Prostate gland (tissue), 2 donors: Measurements from ENCODE around the gene APPL2.

ENCODE experiments used
- CTCF ChIP-seq, 4 experiments: fragments of 200-600 bp in 2 of 4; fragments of 450-650 bp in 2 of 4; sonication (generic) in 2 of 4; IDR thresholded peaks; 1 replicate in 3 of 4; 2 replicates in 1 of 4; pipeline ENCODE4 v1.5.1; 2016 to 2019; ENCODE audit warnings: antibody characterized with exemption in 4 of 4, mild to moderate bottlenecking in 2 of 4, moderate library complexity in 2 of 4
- POLR2A ChIP-seq: fragments of 450-650 bp; IDR thresholded peaks from one replicate; pipeline ENCODE4 v1.6.1; 2016; ENCODE audit warnings: antibody characterized with exemption, mild to moderate bottlenecking
- POLR2AphosphoS5 ChIP-seq: sonication (generic); formaldehyde crosslinking; IDR thresholded peaks from one replicate; pipeline ENCODE4 v1.6.1; 2017; ENCODE audit warnings: antibody characterized with exemption

- TF ChIP-seq CTCF (IDR thresholded peaks at IDR 0.05) (peak; percentile 23 to 55 (median 32)), POLR2A (no peak), POLR2AphosphoS5 (no peak)
Measured at GRCh38 chr12:105279460-105280056, 43.6 kb upstream of the APPL2 start.
